HCT116 (cell line): Measurements from ENCODE around the gene C18orf32. TPM values are rescaled to one million over a fixed set of nuclear protein-coding genes. Genes with fewer than 3 reads are reported as not detected.

ENCODE experiments used
- ATAC-seq: fragments of 200-7000 bp; cut with Tn5 transposase; 2 replicates; pipeline ENCODE4 v1.9.1; 2020; ENCODE audit warnings: mild to moderate bottlenecking, moderate library complexity
- BruUV-seq: library from RNA; stranded (reverse); fragments of 400-500 nt; replicated peaks from 2 replicates; lab custom pipeline; 2021; lab: Mats Ljungman, UMichigan
- CTCF ChIA-PET: fragments of 300-600 bp; sonication (Branson Sonifier 250); formaldehyde crosslinking; loops from one replicate; lab custom pipeline; 2021; ENCODE audit warnings: antibody characterized with exemption; lab: Charles Lee
- POLR2A ChIA-PET: fragments of 300-600, 350-600 bp; sonication (Branson Sonifier 250); formaldehyde crosslinking; loops from one replicate; lab custom pipeline; 2021; ENCODE audit warnings: antibody characterized with exemption; lab: Charles Lee
- RAD21 ChIA-PET, 2 experiments: fragments of 300-600 bp; sonication (Branson Sonifier 250); formaldehyde crosslinking; loops; one replicate each; lab custom pipeline; 2023; ENCODE audit warnings: low total read pairs in 2 of 2; ENCODE audit not compliant: uncharacterized antibody in 2 of 2, unreplicated experiment in 2 of 2, low non-redundant PET in 1 of 2; lab: Charles Lee
- DNase-seq: peaks from one replicate; pipeline ENCODE4 v3.0.0-alpha.2; 2010; ENCODE audit warnings: low read depth, low spot score
- H2AFZ ChIP-seq: fragments of 200-600 bp; shearing (Covaris generic), sonication (generic); 2 replicates; pipeline ENCODE4 v1.6.1; 2017; ENCODE audit warnings: low read depth, mixed run types, mixed read lengths, antibody characterized with exemption, low read length; ENCODE audit not compliant: poor library complexity, severe bottlenecking
- H3K27ac ChIP-seq: 2 replicates; pipeline ENCODE4 v1.5.1; 2012; ENCODE audit warnings: low read depth, low read length
- H3K27me3 ChIP-seq: fragments of 200-600 bp; sonication (generic); 2 replicates; pipeline ENCODE4 v1.6.1; 2016; ENCODE audit warnings: mixed run types, low read length, mixed read lengths; ENCODE audit not compliant: insufficient read depth
- H3K36me3 ChIP-seq, 2 experiments: fragments of 200-500 bp in 1 of 2; fragments of 200-600 bp in 1 of 2; sonication (Bioruptor generic) in 1 of 2; sonication (generic) in 1 of 2; 2 replicates each; pipeline versions ENCODE4 v1.5.1 to v1.6.1; 2014 to 2016; ENCODE audit warnings: low read length in 2 of 2, inconsistent platforms in 1 of 2, mixed read lengths in 1 of 2, mixed run types in 1 of 2; ENCODE audit not compliant: insufficient read depth in 2 of 2, control insufficient read depth in 1 of 2
- H3K4me1 ChIP-seq, 2 experiments: fragments of 200-600 bp in 1 of 2; sonication (generic) in 1 of 2; 2 replicates each; pipeline versions ENCODE4 v1.5.1 to v1.6.1; 2012 to 2017; ENCODE audit warnings: low read length in 2 of 2, inconsistent platforms in 1 of 2, mild to moderate bottlenecking in 1 of 2, mixed read lengths in 1 of 2, mixed run types in 1 of 2, moderate library complexity in 1 of 2; ENCODE audit not compliant: insufficient read depth in 2 of 2, control insufficient read depth in 1 of 2
- H3K4me2 ChIP-seq: fragments of 200-600 bp; sonication (generic); 2 replicates; pipeline ENCODE4 v1.6.1; 2017; ENCODE audit warnings: mixed run types, low read length, mixed read lengths
- H3K4me3 ChIP-seq, 2 experiments: fragments of 200-600 bp in 1 of 2; sonication (generic) in 1 of 2; replicated peaks in 1 of 2; 2 replicates each; pipeline ENCODE4 v1.5.1; 2011 to 2016; ENCODE audit warnings: low read length in 2 of 2, control low read depth in 1 of 2, low read depth in 1 of 2, mild to moderate bottlenecking in 1 of 2, mixed read lengths in 1 of 2, mixed run types in 1 of 2
- H3K79me2 ChIP-seq: fragments of 200-600 bp; sonication (generic); 2 replicates; pipeline ENCODE4 v1.6.1; 2017; ENCODE audit warnings: mild to moderate bottlenecking, mixed run types, low read length, moderate library complexity, mixed read lengths; ENCODE audit not compliant: insufficient read depth
- H3K9ac ChIP-seq: fragments of 200-600 bp; sonication (generic); 2 replicates; pipeline ENCODE4 v1.6.1; 2016; ENCODE audit warnings: low read length, mixed read lengths
- H3K9me2 ChIP-seq: fragments of 200-600 bp; sonication (generic), shearing (Covaris generic); 2 replicates; pipeline ENCODE4 v1.6.1; 2017; ENCODE audit warnings: mixed run types, mild to moderate bottlenecking, moderate library complexity; ENCODE audit not compliant: insufficient read depth
- H3K9me3 ChIP-seq, 2 experiments: fragments of 200-500 bp in 1 of 2; fragments of 200-600 bp in 1 of 2; sonication (Bioruptor generic) in 1 of 2; sonication (generic) in 1 of 2; 2 replicates each; pipeline ENCODE4 v1.6.1; 2014 to 2017; ENCODE audit warnings: low read length in 2 of 2, mixed read lengths in 2 of 2, inconsistent platforms in 1 of 2, low read depth in 1 of 2, mild to moderate bottlenecking in 1 of 2, mixed run types in 1 of 2, moderate library complexity in 1 of 2; ENCODE audit not compliant: control insufficient read depth in 1 of 2, insufficient read depth in 1 of 2
- H4K20me1 ChIP-seq: fragments of 200-600 bp; sonication (generic), shearing (Covaris generic); 2 replicates; pipeline ENCODE4 v1.6.1; 2017; ENCODE audit warnings: mixed run types, mild to moderate bottlenecking, moderate library complexity; ENCODE audit not compliant: insufficient read depth
- CTCF ChIP-seq, 3 experiments: fragments of 200-600 bp in 1 of 3; sonication (generic) in 1 of 3; IDR thresholded peaks in 2 of 3; conservative IDR thresholded peaks in 1 of 3; 2 replicates each; pipeline ENCODE4 v1.5.1; 2012 to 2017; ENCODE audit warnings: low read depth in 2 of 3, low read length in 2 of 3, antibody characterized with exemption in 1 of 3, borderline replicate concordance in 1 of 3, control low read depth in 1 of 3, mild to moderate bottlenecking in 1 of 3, mixed read lengths in 1 of 3, mixed run types in 1 of 3, moderate library complexity in 1 of 3; ENCODE audit not compliant: insufficient read depth in 1 of 3
- TCF7L2 ChIP-seq: IDR thresholded peaks from 2 replicates; pipeline ENCODE4 v1.7.0; 2011; ENCODE audit warnings: borderline replicate concordance, inconsistent platforms; ENCODE audit not compliant: insufficient read depth, insufficient read length; ENCODE audit errors: extremely low read depth
- intact Hi-C: fragments of 100-400 bp; cut with micrococcal nuclease; formaldehyde crosslinking; loops from 2 replicates; pipeline ENCODE4 v1.10.0; 2022
- total RNA-seq: library from RNA; stranded (reverse); gene quantifications from one replicate; pipeline ENCODE4 v1.2.1, GENCODE V29; 2021; ENCODE audit not compliant: unreplicated experiment

Gene C18orf32
- total RNA-seq, 1 experiment from 2014 or later: 35.0 TPM

DNA sequence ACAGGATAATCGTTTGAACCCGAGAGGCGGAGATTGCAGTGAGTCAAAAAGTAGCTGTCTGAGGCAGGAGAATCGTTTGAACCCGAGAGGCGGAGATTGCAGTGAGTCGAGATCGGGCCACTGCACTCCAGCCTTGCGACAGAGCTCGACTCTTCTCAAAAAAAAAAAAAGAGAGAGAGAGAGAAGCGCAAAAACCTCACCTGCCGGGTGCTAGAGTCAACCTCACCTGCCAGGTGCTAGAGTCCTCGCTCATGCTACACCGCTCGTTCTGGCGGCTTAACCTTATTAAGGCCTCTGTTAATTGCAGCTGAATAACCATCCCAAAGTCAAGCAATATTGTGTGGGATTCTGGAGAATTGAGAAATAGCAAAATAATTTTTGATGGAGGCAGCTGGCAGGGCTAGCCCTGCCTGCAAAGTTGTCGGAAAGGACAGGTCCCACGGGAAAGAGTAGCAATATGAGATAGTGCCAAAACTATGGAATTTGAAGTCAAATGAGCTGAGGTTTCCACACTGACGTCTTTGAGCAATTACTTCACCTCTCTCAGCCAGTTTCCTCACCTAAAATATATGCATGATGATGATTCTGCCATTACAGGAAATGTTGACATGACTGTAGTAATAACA, 25.9 kb downstream of the C18orf32 start:
- ChIA-PET RAD21 (no interaction called here), CTCF (no interaction called here)
- DNase-seq: no peak
- no peaks in the 10 kb centered on the region for H3K36me3 ChIP-seq
- peak overlapping the region; percentile 77 to 90 for H3K4me3 ChIP-seq
- H3K4me1 ChIP-seq: peaks cover 7 to 18% of the 10 kb centered on the region in 2 experiments; a peak in 3 of 4 replicates
- H3K27me3 ChIP-seq: no peaks in the 10 kb centered on the region
- TF ChIP-seq TCF7L2 (no peak), CTCF (IDR thresholded peaks at IDR 0.05 in 2 of 3, conservative IDR thresholded peaks at IDR 0.05 in 1 of 3; ENCODE audit: borderline replicate concordance in 1 of 3, insufficient read depth in 1 of 3, low read depth in 2 of 3, low read length in 2 of 3) (no peak)
- TF ChIP-seq, all 23 proteins: peak for 0
- Histone ChIP-seq H3K27ac (0 out of 2 replicates have a peak overlapping the region, but pooled peaks have one; percentile 61), H3K9me3 (no peaks in the 10 kb centered on the region), H3K9ac (peak overlapping the region; percentile 75), H2AFZ (peak overlapping the region; percentile 70), H3K4me2 (peak overlapping the region; percentile 93), H3K79me2 (peaks cover 36% of the 10 kb centered on the region), H3K9me2 (no peaks in the 10 kb centered on the region), H4K20me1 (no peaks in the 10 kb centered on the region)
- POLR2A ChIA-PET: interaction anchor here (1.0 to 2.6 kb wide), 2 partner anchors 17 to 26 kb away, joined by 3 to 12 read pairs; partner anchors contain the start of gene C18orf32
- intact Hi-C loops: no loop called here
- TSS peak; percentile 100 for BruUV-seq
- ATAC-seq: no peak; the same call in none of the 2 replicates
